H1 (cell line): Measurements from ENCODE around the gene MEF2C. TPM values are rescaled to one million over a fixed set of nuclear protein-coding genes. Genes with fewer than 3 reads are reported as not detected.

ENCODE experiments used
- CTCF ChIA-PET: fragments of 300-600 bp; sonication (Branson Sonifier 250); formaldehyde crosslinking; loops from one replicate; lab custom pipeline; 2021; ENCODE audit not compliant: partially characterized antibody; lab: Charles Lee
- POLR2A ChIA-PET: fragments of 300-600 bp; sonication (Branson Sonifier 250); formaldehyde crosslinking; loops from one replicate; lab custom pipeline; 2021; ENCODE audit warnings: inconsistent platforms; ENCODE audit not compliant: partially characterized antibody; lab: Charles Lee
- DNase-seq, 2 experiments: peaks; one replicate each; pipeline versions ENCODE4 v3.0.0 to v3.0.0-alpha.2; 2010 to 2022; ENCODE audit warnings: low spot score in 2 of 2, low read depth in 1 of 2, mixed read lengths in 1 of 2
- FAIRE-seq: peaks from 2 replicates; lab custom pipeline; 2011; peaks lifted over from hg19 to GRCh38; lab: Jason Lieb, UNC
- H2AFZ ChIP-seq: 2 replicates; pipeline ENCODE4 v1.8.1; 2012; ENCODE audit warnings: low read length, inconsistent platforms
- H2AK5ac ChIP-seq: 2 replicates; pipeline ENCODE4 v1.6.1; 2013; ENCODE audit warnings: low read depth, low read length
- H2BK120ac ChIP-seq: replicated peaks from 2 replicates; pipeline ENCODE3; 2013; ENCODE audit warnings: low read depth, low read length, inconsistent platforms
- H2BK12ac ChIP-seq: 2 replicates; pipeline ENCODE4 v1.6.1; 2013; ENCODE audit warnings: low read depth, low read length
- H2BK15ac ChIP-seq: 2 replicates; pipeline ENCODE4 v1.6.1; 2013; ENCODE audit warnings: low read length
- H2BK20ac ChIP-seq: 2 replicates; pipeline ENCODE4 v1.6.1; 2013; ENCODE audit warnings: low read length
- H2BK5ac ChIP-seq: 2 replicates; pipeline ENCODE4 v1.6.1; 2013; ENCODE audit warnings: low read depth, low read length
- H3K14ac ChIP-seq: 2 replicates; pipeline ENCODE4 v1.6.1; 2013; ENCODE audit warnings: inconsistent platforms; ENCODE audit not compliant: insufficient read length
- H3K18ac ChIP-seq: 2 replicates; pipeline ENCODE4 v1.6.1; 2013; ENCODE audit warnings: low read length; ENCODE audit errors: extremely low read depth
- H3K23ac ChIP-seq: 2 replicates; pipeline ENCODE4 v1.6.1; 2013; ENCODE audit warnings: inconsistent platforms; ENCODE audit not compliant: insufficient read length
- H3K23me2 ChIP-seq: 2 replicates; pipeline ENCODE4 v1.6.1; 2013; ENCODE audit warnings: low read depth, low read length
- H3K27ac ChIP-seq: 2 replicates; pipeline ENCODE4 v1.6.1; 2011; ENCODE audit warnings: low read depth, low read length, inconsistent platforms
- H3K27me3 ChIP-seq, 4 experiments: replicated peaks in 1 of 4; 1 replicate in 1 of 4; 2 replicates in 3 of 4; pipeline versions ENCODE4 v1.6.1 to v1.8.1; 2011 to 2013; ENCODE audit warnings: low read length in 3 of 4, mild to moderate bottlenecking in 3 of 4, inconsistent platforms in 2 of 4, mixed read lengths in 2 of 4, moderate library complexity in 1 of 4; ENCODE audit not compliant: control insufficient read depth in 3 of 4, insufficient read depth in 3 of 4; ENCODE audit errors: extremely low read depth in 1 of 4
- H3K36me3 ChIP-seq, 4 experiments: 2 replicates each; pipeline versions ENCODE4 v1.6.1 to v1.8.1; 2011 to 2013; ENCODE audit warnings: mild to moderate bottlenecking in 4 of 4, low read length in 3 of 4, moderate library complexity in 2 of 4, control low read depth in 1 of 4, inconsistent platforms in 1 of 4; ENCODE audit not compliant: insufficient read depth in 4 of 4, control insufficient read depth in 2 of 4
- H3K4ac ChIP-seq: replicated peaks from 2 replicates; pipeline ENCODE3; 2013; ENCODE audit warnings: low read length, low read depth, mixed read lengths, inconsistent platforms; ENCODE audit not compliant: insufficient read length
- H3K4me1 ChIP-seq, 4 experiments: replicated peaks in 1 of 4; 1 replicate in 1 of 4; 2 replicates in 3 of 4; pipeline versions ENCODE4 v1.6.1 to v1.8.1; 2011 to 2013; ENCODE audit warnings: low read length in 3 of 4, inconsistent platforms in 2 of 4, mixed read lengths in 1 of 4; ENCODE audit not compliant: insufficient read depth in 4 of 4, control insufficient read depth in 3 of 4
- H3K4me2 ChIP-seq, 2 experiments: 2 replicates each; pipeline versions ENCODE4 v1.6.1 to v1.8.1; 2011 to 2013; ENCODE audit warnings: low read depth in 2 of 2, low read length in 2 of 2, control low read depth in 1 of 2, inconsistent platforms in 1 of 2, mild to moderate bottlenecking in 1 of 2; ENCODE audit not compliant: insufficient read depth in 1 of 2
- H3K4me3 ChIP-seq, 4 experiments: fragments of 200-600, 300-600 bp in 1 of 4; sonication (generic), shearing (Covaris generic), sonication (Bioruptor Twin) in 1 of 4; 2 replicates each; pipeline versions ENCODE4 v1.5.1 to v1.8.1; 2011 to 2016; ENCODE audit warnings: low read length in 4 of 4, low read depth in 3 of 4, control low read depth in 2 of 4, inconsistent platforms in 2 of 4, mild to moderate bottlenecking in 2 of 4, mixed read lengths in 1 of 4, moderate library complexity in 1 of 4; ENCODE audit not compliant: insufficient read depth in 2 of 4; ENCODE audit errors: extremely low read depth in 1 of 4
- H3K56ac ChIP-seq: replicated peaks from 2 replicates; pipeline ENCODE3; 2013; ENCODE audit warnings: low read depth, mild to moderate bottlenecking, mixed read lengths, low read length, inconsistent platforms; ENCODE audit not compliant: insufficient read length
- H3K79me1 ChIP-seq: 2 replicates; pipeline ENCODE4 v1.6.1; 2013; ENCODE audit warnings: low read depth, low read length, control low read depth
- H3K79me2 ChIP-seq, 2 experiments: 2 replicates each; pipeline versions ENCODE4 v1.6.1 to v1.8.1; 2012 to 2013; ENCODE audit warnings: low read length in 2 of 2, mild to moderate bottlenecking in 2 of 2, inconsistent platforms in 1 of 2; ENCODE audit not compliant: insufficient read depth in 2 of 2, control insufficient read depth in 1 of 2
- H3K9ac ChIP-seq, 4 experiments: replicated peaks in 1 of 4; 1 replicate in 1 of 4; 2 replicates in 3 of 4; pipeline versions ENCODE4 v1.6.1 to v1.8.1; 2011 to 2013; ENCODE audit warnings: low read depth in 3 of 4, low read length in 3 of 4, control low read depth in 2 of 4, mild to moderate bottlenecking in 2 of 4, moderate library complexity in 2 of 4, inconsistent platforms in 1 of 4; ENCODE audit errors: extremely low read depth in 1 of 4
- H3K9me3 ChIP-seq, 2 experiments: 2 replicates each; pipeline versions ENCODE4 v1.6.1 to v1.8.1; 2012 to 2013; ENCODE audit warnings: mild to moderate bottlenecking in 2 of 2, moderate library complexity in 2 of 2, control low read depth in 1 of 2, inconsistent platforms in 1 of 2, low read depth in 1 of 2, low read length in 1 of 2, mixed read lengths in 1 of 2; ENCODE audit not compliant: insufficient read depth in 2 of 2
- H4K20me1 ChIP-seq, 2 experiments: replicated peaks in 1 of 2; 2 replicates each; pipeline versions ENCODE3 to v1.8.1; 2011 to 2013; ENCODE audit warnings: inconsistent platforms in 2 of 2, low read length in 2 of 2, mild to moderate bottlenecking in 1 of 2; ENCODE audit not compliant: insufficient read depth in 2 of 2, control insufficient read depth in 1 of 2
- H4K5ac ChIP-seq: 2 replicates; pipeline ENCODE4 v1.6.1; 2013; ENCODE audit warnings: low read length, low read depth, mixed read lengths, inconsistent platforms; ENCODE audit not compliant: insufficient read length
- H4K8ac ChIP-seq: 2 replicates; pipeline ENCODE4 v1.8.0; 2013; ENCODE audit warnings: mild to moderate bottlenecking, moderate library complexity, low read length, inconsistent platforms; ENCODE audit not compliant: insufficient read depth; ENCODE audit errors: extremely low read depth
- H4K91ac ChIP-seq: replicated peaks from 2 replicates; pipeline ENCODE3; 2013; ENCODE audit warnings: low read length, mixed read lengths, inconsistent platforms; ENCODE audit not compliant: insufficient read length
- CTCF ChIP-seq, 3 experiments: IDR thresholded peaks; 1 replicate in 2 of 3; 2 replicates in 1 of 3; pipeline versions ENCODE4 v1.5.1 to v1.6.1; 2011; ENCODE audit warnings: low read length in 3 of 3, mild to moderate bottlenecking in 3 of 3, inconsistent platforms in 2 of 3, low read depth in 1 of 3, moderate library complexity in 1 of 3; ENCODE audit not compliant: insufficient read depth in 1 of 3; ENCODE audit errors: control extremely low read depth in 1 of 3
- EP300 ChIP-seq, 2 experiments: IDR thresholded peaks; 1 replicate in 1 of 2; 2 replicates in 1 of 2; pipeline ENCODE4 v1.6.1; 2011 to 2012; ENCODE audit warnings: low read depth in 2 of 2, low read length in 2 of 2, mild to moderate bottlenecking in 2 of 2, borderline replicate concordance in 1 of 2, inconsistent platforms in 1 of 2, moderate library complexity in 1 of 2
- GABPA ChIP-seq: IDR thresholded peaks from 2 replicates; pipeline ENCODE4 v1.6.1; 2011; ENCODE audit warnings: mild to moderate bottlenecking, low read length, moderate library complexity, borderline replicate concordance; ENCODE audit not compliant: insufficient read depth
- KDM5A ChIP-seq: fragments of 200-600 bp; IDR thresholded peaks from 2 replicates; pipeline ENCODE4 v1.7.1; 2012; ENCODE audit warnings: mild to moderate bottlenecking, low read length, inconsistent platforms, mixed read lengths
- RBBP5 ChIP-seq: IDR thresholded peaks from 2 replicates; pipeline ENCODE4 v1.7.1; 2012; ENCODE audit warnings: low read depth, mild to moderate bottlenecking, inconsistent platforms, low read length, moderate library complexity, borderline replicate concordance
- RFX5 ChIP-seq: IDR thresholded peaks from 2 replicates; pipeline ENCODE4 v1.6.1; 2011; ENCODE audit warnings: low read depth, low read length, improper control_type of control experiment, borderline replicate concordance
- RNF2 ChIP-seq: fragments of 200-900, 300-1000 bp; sonication (generic); IDR thresholded peaks from 2 replicates; pipeline ENCODE4 v1.7.1; 2016; ENCODE audit warnings: borderline replicate concordance, low read depth, mild to moderate bottlenecking, antibody characterized with exemption, low read length; ENCODE audit not compliant: poor library complexity, severe bottlenecking; ENCODE audit errors: missing control alignments
- SP2 ChIP-seq: IDR thresholded peaks from 2 replicates; pipeline ENCODE4 v1.6.1; 2012; ENCODE audit warnings: mild to moderate bottlenecking, low read length, inconsistent platforms
- USF2 ChIP-seq: IDR thresholded peaks from 2 replicates; pipeline ENCODE4 v1.6.1; 2011; ENCODE audit warnings: low read length, improper control_type of control experiment
- YY1 ChIP-seq: IDR thresholded peaks from 2 replicates; pipeline ENCODE4 v1.6.1; 2011; ENCODE audit warnings: low read depth, mild to moderate bottlenecking, low read length
- WGBS, 2 experiments: shearing (Covaris generic) in 1 of 2; methylation state at CpG; one replicate each; pipeline versions ENCODE4 v1.1.6 to v1.1.7; 2013 to 2015; ENCODE audit warnings: low lambda C conversion rate in 2 of 2, mixed read lengths in 2 of 2, inconsistent platforms in 1 of 2, low coverage in 1 of 2, missing lambda C conversion rate in 1 of 2; ENCODE audit not compliant: insufficient replicate concordance in 2 of 2, insufficient coverage in 1 of 2, insufficient read length in 1 of 2; ENCODE audit errors: extremely low coverage in 1 of 2, missing lambda C conversion rate in 1 of 2; 5-methylcytosine and 5-hydroxymethylcytosine counted together
- polyA plus RNA-seq, 7 experiments: library from polyadenylated mRNA; depleted of rRNA in 3 of 7; stranded (reverse) in 5 of 7; unstranded in 2 of 7; fragments of >200 nt in 5 of 7; fragments of 200-250 nt in 2 of 7; gene quantifications; 1 replicate in 5 of 7; 2 replicates in 1 of 7; 4 replicates in 1 of 7; pipeline versions ENCODE4 v1.2.1 to v1.2.3, GENCODE V29; 2011 to 2013; ENCODE audit warnings: missing spikeins in 2 of 7, mixed read lengths in 2 of 7
- total RNA-seq: library from RNA; stranded (reverse); fragmentation: NEBNext Ultra II Directional; extraction: Animal tissue kit (Norgen Biotek cat#: 25700); gene quantifications from 2 replicates; pipeline ENCODE4 v1.2.1, GENCODE V29; 2021

MEF2C gene
- total and polyA plus RNA-seq, 2 of the 8 experiments (the other 6 are each of a cell fraction or from before 2014, with no cell fraction given), result 0.59 to 0.99 TPM

GRCh38 chr5:88842784-88843183 lies 40.2 kb downstream of the MEF2C start:
- no peak overlapping the region for H2BK5ac ChIP-seq
- H3K27me3 ChIP-seq, result no peaks in the 10 kb centered on the region
- no peaks in the 10 kb centered on the region for H3K9me3 ChIP-seq
- H2AK5ac ChIP-seq, result no peak overlapping the region
- no peaks in the 10 kb centered on the region for H3K36me3 ChIP-seq
- H3K14ac ChIP-seq, result no peak overlapping the region
- H4K91ac ChIP-seq, result no peak overlapping the region
- H2BK20ac ChIP-seq, result no peak overlapping the region
- no peak overlapping the region for H3K18ac ChIP-seq
- H4K5ac ChIP-seq, result no peak overlapping the region
- no peak overlapping the region for H2BK12ac ChIP-seq
- DNase-seq (no peak), FAIRE-seq (no peak)
- H3K27ac ChIP-seq, result no peak overlapping the region
- H3K56ac ChIP-seq, result no peak overlapping the region
- no peak overlapping the region for H3K4me2 ChIP-seq
- H3K79me1 ChIP-seq, result no peaks in the 10 kb centered on the region
- H2BK15ac ChIP-seq, result no peak overlapping the region
- no peak overlapping the region for H2BK120ac ChIP-seq
- no peaks in the 10 kb centered on the region for H3K4me1 ChIP-seq
- 84% methylated on average over 4 of the region's 4 CpGs; no CpG with 5 or more reads in 1 of the 2 experiments for WGBS, 2 experiments
- no peak overlapping the region for H3K23ac ChIP-seq
- H3K79me2 ChIP-seq, result no peaks in the 10 kb centered on the region
- ChIA-PET CTCF (interaction anchor here (0.6 kb wide), 1 partner anchor 10 kb away, joined by 3 read pairs; no protein-coding TSS in a partner anchor), POLR2A (no interaction called here)
- H3K23me2 ChIP-seq, result no peaks in the 10 kb centered on the region
- H3K9ac ChIP-seq, result no peak overlapping the region
- H3K4ac ChIP-seq, result no peak overlapping the region
- no peak overlapping the region for H4K8ac ChIP-seq
- H2AFZ ChIP-seq, result no peak overlapping the region
- no peak overlapping the region for H3K4me3 ChIP-seq
- H4K20me1 ChIP-seq, result no peaks in the 10 kb centered on the region
- TF ChIP-seq GABPA, result no peak
- no peak for TF ChIP-seq RFX5
- no peak for TF ChIP-seq USF2
- TF ChIP-seq CTCF (IDR thresholded peaks at IDR 0.05; ENCODE audit: control extremely low read depth in 1 of 3, insufficient read depth in 1 of 3, low read depth in 1 of 3, low read length in 3 of 3), result no peak
- no peak for TF ChIP-seq RNF2
- TF ChIP-seq EP300 (IDR thresholded peaks at IDR 0.05; ENCODE audit: borderline replicate concordance in 1 of 2, low read depth in 2 of 2, low read length in 2 of 2), result no peak
- no peak for TF ChIP-seq SP2
- TF ChIP-seq RBBP5, result no peak
- no peak for TF ChIP-seq YY1
- TF ChIP-seq KDM5A, result no peak
